SK-N-SH (cell line): ENCODE measurements around the gene MYH6. TPM values are rescaled to one million over a fixed set of nuclear protein-coding genes. Genes with fewer than 3 reads are reported as not detected.

ENCODE experiments used
- CTCF ChIA-PET: fragments of 300-600, 350-600 bp; formaldehyde crosslinking; extraction: SDS; loops from one replicate; lab custom pipeline; 2021; lab: Yijun Ruan, JAX
- POLR2A ChIA-PET: fragments of 350-600 bp; sonication (Branson Sonifier 250); formaldehyde crosslinking; extraction: SDS; loops from one replicate; lab custom pipeline; 2020; ENCODE audit warnings: antibody characterized with exemption, inconsistent platforms; lab: Yijun Ruan, JAX
- DNase-seq: peaks from one replicate; pipeline ENCODE4 v3.0.0; 2012
- H2AFZ ChIP-seq: fragments of 200-600 bp; sonication (generic); 2 replicates; pipeline ENCODE4 v1.8.1; 2016; ENCODE audit warnings: antibody characterized with exemption, mild to moderate bottlenecking, low read depth
- H3F3A ChIP-seq: fragments of 200-600 bp; sonication (generic); replicated peaks from 2 replicates; pipeline ENCODE3; 2016; ENCODE audit warnings: antibody characterized with exemption, mild to moderate bottlenecking; ENCODE audit not compliant: insufficient read depth
- H3K27ac ChIP-seq, 2 experiments: fragments of 200-500 bp in 1 of 2; fragments of 200-600 bp in 1 of 2; sonication (Bioruptor generic) in 1 of 2; sonication (generic), shearing (Covaris generic) in 1 of 2; 2 replicates each; pipeline versions ENCODE4 v1.5.1 to v1.6.1; 2014 to 2016; ENCODE audit warnings: low read depth in 2 of 2, inconsistent platforms in 1 of 2, low read length in 1 of 2, mild to moderate bottlenecking in 1 of 2, mixed read lengths in 1 of 2
- H3K27me3 ChIP-seq: fragments of 200-600 bp; sonication (generic), shearing (Covaris generic); 2 replicates; pipeline ENCODE4 v1.6.1; 2016; ENCODE audit warnings: mixed run types; ENCODE audit not compliant: insufficient read depth
- H3K36me3 ChIP-seq, 2 experiments: fragments of 200-500 bp in 1 of 2; fragments of 200-600 bp in 1 of 2; sonication (Bioruptor generic) in 1 of 2; sonication (generic) in 1 of 2; replicated peaks in 1 of 2; 2 replicates each; pipeline versions ENCODE3 to v1.5.1; 2014 to 2016; ENCODE audit warnings: low read length in 1 of 2, mild to moderate bottlenecking in 1 of 2; ENCODE audit not compliant: insufficient read depth in 2 of 2, control insufficient read depth in 1 of 2
- H3K4me1 ChIP-seq, 2 experiments: fragments of 200-500 bp in 1 of 2; fragments of 200-600 bp in 1 of 2; sonication (Bioruptor generic) in 1 of 2; sonication (generic), shearing (Covaris generic) in 1 of 2; 2 replicates each; pipeline versions ENCODE4 v1.5.1 to v1.6.1; 2014 to 2016; ENCODE audit warnings: low read depth in 1 of 2, low read length in 1 of 2, mixed run types in 1 of 2; ENCODE audit not compliant: insufficient read depth in 2 of 2, control insufficient read depth in 1 of 2
- H3K4me2 ChIP-seq: fragments of 200-600 bp; sonication (generic), shearing (Covaris generic); 2 replicates; pipeline ENCODE4 v1.6.1; 2017; ENCODE audit warnings: mixed run types
- H3K4me3 ChIP-seq, 2 experiments: fragments of 200-500 bp in 1 of 2; fragments of 200-600 bp in 1 of 2; sonication (Bioruptor generic) in 1 of 2; sonication (generic), shearing (Covaris generic) in 1 of 2; 2 replicates each; pipeline versions ENCODE4 v1.5.1 to v1.8.1; 2014 to 2016; ENCODE audit warnings: low read depth in 2 of 2, inconsistent platforms in 1 of 2, low read length in 1 of 2, mild to moderate bottlenecking in 1 of 2, mixed read lengths in 1 of 2, moderate library complexity in 1 of 2
- H3K79me2 ChIP-seq: fragments of 200-600 bp; sonication (generic); 2 replicates; pipeline ENCODE4 v1.8.1; 2017; ENCODE audit warnings: mild to moderate bottlenecking; ENCODE audit not compliant: insufficient read depth
- H3K9ac ChIP-seq: fragments of 200-600 bp; sonication (generic); 2 replicates; pipeline ENCODE4 v1.6.1; 2017; ENCODE audit warnings: mixed run types
- H3K9me2 ChIP-seq: fragments of 200-600 bp; sonication (generic); 2 replicates; pipeline ENCODE4 v1.6.1; 2017; ENCODE audit warnings: mixed run types
- H3K9me3 ChIP-seq: fragments of 200-600 bp; sonication (generic); 2 replicates; pipeline ENCODE4 v1.6.1; 2017; ENCODE audit warnings: mixed run types, mild to moderate bottlenecking, moderate library complexity
- H4K20me1 ChIP-seq: fragments of 200-600 bp; sonication (generic); 2 replicates; pipeline ENCODE4 v1.6.1; 2017; ENCODE audit warnings: mild to moderate bottlenecking, mixed run types; ENCODE audit not compliant: insufficient read depth
- CHD2 ChIP-seq: fragments of 150-350 bp; IDR thresholded peaks from 2 replicates; pipeline ENCODE4 v1.6.1; 2018; ENCODE audit warnings: low read length; ENCODE audit not compliant: partially characterized antibody
- CTCF ChIP-seq: fragments of 200-600 bp; sonication (generic); IDR thresholded peaks from 2 replicates; pipeline ENCODE4 v1.6.1; 2017; ENCODE audit warnings: antibody characterized with exemption, mild to moderate bottlenecking, moderate library complexity
- ELF1 ChIP-seq: IDR thresholded peaks from 2 replicates; pipeline ENCODE4 v1.4.0; 2012
- EP300 ChIP-seq, 2 experiments: IDR thresholded peaks; 2 replicates each; pipeline versions ENCODE4 v1.4.0 to v1.6.1; 2012; ENCODE audit warnings: borderline replicate concordance in 1 of 2, low read depth in 1 of 2, low read length in 1 of 2
- FOSL2 ChIP-seq: IDR thresholded peaks from 2 replicates; pipeline ENCODE4 v1.4.0; 2012; ENCODE audit warnings: low read depth, mild to moderate bottlenecking, moderate library complexity, borderline replicate concordance
- FOXJ3 ChIP-seq: sonication (generic); formaldehyde crosslinking; IDR thresholded peaks from 2 replicates; pipeline ENCODE4 v1.5.1; 2020; ENCODE audit warnings: mild to moderate bottlenecking, missing genetic modification reagents
- GABPA ChIP-seq: IDR thresholded peaks from 2 replicates; pipeline ENCODE4 v1.4.0; 2012; ENCODE audit warnings: low read depth, mild to moderate bottlenecking
- IRF3 ChIP-seq: fragments of 150-350 bp; IDR thresholded peaks from 2 replicates; pipeline ENCODE4 v1.6.1; 2016; ENCODE audit warnings: mild to moderate bottlenecking, low read depth, low read length
- JUND ChIP-seq: IDR thresholded peaks from 2 replicates; pipeline ENCODE4 v1.4.0; 2012
- MAX ChIP-seq: IDR thresholded peaks from 2 replicates; pipeline ENCODE4 v1.4.0; 2012; ENCODE audit warnings: low read depth
- MEF2A ChIP-seq: IDR thresholded peaks from 2 replicates; pipeline ENCODE4 v1.4.0; 2012; ENCODE audit warnings: low read depth, borderline replicate concordance
- MXI1 ChIP-seq: IDR thresholded peaks from 2 replicates; pipeline ENCODE4 v1.6.1; 2012; ENCODE audit warnings: mild to moderate bottlenecking, low read depth, low read length, improper control_type of control experiment
- NRF1 ChIP-seq: IDR thresholded peaks from 2 replicates; pipeline ENCODE4 v1.6.1; 2012; ENCODE audit warnings: low read depth, mild to moderate bottlenecking, low read length
- PBX3 ChIP-seq: IDR thresholded peaks from 2 replicates; pipeline ENCODE4; 2012
- POLR2AphosphoS5 ChIP-seq: IDR thresholded peaks from 2 replicates; pipeline ENCODE4 v1.6.1; 2012; ENCODE audit warnings: low read depth, low read length
- RCOR1 ChIP-seq: fragments of 150-350 bp; IDR thresholded peaks from 2 replicates; pipeline ENCODE4 v1.6.1; 2017; ENCODE audit warnings: antibody characterized with exemption, low read length
- RFX5 ChIP-seq: IDR thresholded peaks from 2 replicates; pipeline ENCODE4 v1.6.1; 2012; ENCODE audit warnings: mild to moderate bottlenecking, improper control_type of control experiment, low read length
- RXRA ChIP-seq: IDR thresholded peaks from 2 replicates; pipeline ENCODE4 v1.4.0; 2012; ENCODE audit warnings: low read depth, mild to moderate bottlenecking, borderline replicate concordance
- SIN3A ChIP-seq: IDR thresholded peaks from 2 replicates; pipeline ENCODE4 v1.6.1; 2012; ENCODE audit warnings: low read depth, mild to moderate bottlenecking, low read length, moderate library complexity, borderline replicate concordance
- SMC3 ChIP-seq: IDR thresholded peaks from 2 replicates; pipeline ENCODE4 v1.6.1; 2012; ENCODE audit warnings: low read depth, low read length, improper control_type of control experiment
- TAF1 ChIP-seq: IDR thresholded peaks from 2 replicates; pipeline ENCODE4 v1.6.1; 2012; ENCODE audit warnings: low read depth, mild to moderate bottlenecking, low read length, moderate library complexity, borderline replicate concordance
- USF2 ChIP-seq: fragments of 150-350 bp; IDR thresholded peaks from 2 replicates; pipeline ENCODE4 v1.6.1; 2017; ENCODE audit warnings: antibody characterized with exemption, low read length, low read depth, borderline replicate concordance
- ZBTB33 ChIP-seq: IDR thresholded peaks from 2 replicates; pipeline ENCODE4 v1.4.0; 2012; ENCODE audit warnings: low read depth, borderline replicate concordance
- WGBS: methylation state at CpG from one replicate; pipeline ENCODE4 v1.1.6; 2017; ENCODE audit warnings: low lambda C conversion rate; 5-methylcytosine and 5-hydroxymethylcytosine counted together
- polyA plus RNA-seq, 3 experiments: library from polyadenylated mRNA; depleted of rRNA; stranded (reverse); fragments of >200 nt; gene quantifications; 2 replicates each; pipeline ENCODE4 v1.2.3, GENCODE V29; 2012

Gene MYH6
- polyA plus RNA-seq, 1 of the 3 experiments (the other 2 are of a cell fraction) = not detected

- H3K4me2 ChIP-seq = peak overlapping the region; percentile 79
- no peaks in the 10 kb centered on the region for H3K9me2 ChIP-seq
- ChIA-PET CTCF (interaction anchor here (1.0 to 6.6 kb wide), 9 partner anchors 12 to 59 kb away, joined by 3 to 46 read pairs (median 4); partner anchors contain the start of genes BCL2L2 and SLC22A17), POLR2A (interaction anchor here (0.7 to 5.6 kb wide), 10 partner anchors 9 to 89 kb away, joined by 3 to 45 read pairs (median 6); partner anchors contain the start of genes PABPN1 and SLC22A17)
- peak overlapping the region in 1 of 2 experiments; percentile 92; a peak in 2 of 4 replicates for H3K27ac ChIP-seq
- no peak overlapping the region; the same call in 1 of the 2 replicates for H2AFZ ChIP-seq
- no peaks in the 10 kb centered on the region for H4K20me1 ChIP-seq
- no peaks in the 10 kb centered on the region for H3K36me3 ChIP-seq
- peaks cover under 1% of the 10 kb centered on the region; the same call in 1 of the 2 replicates for H3K27me3 ChIP-seq
- peak overlapping the region; percentile 43 to 57; a peak in 3 of 4 replicates for H3K4me3 ChIP-seq
- DNase-seq = peak; percentile 90
- peaks cover 0 to 16% of the 10 kb centered on the region in 2 experiments; a peak in 2 of 4 replicates for H3K4me1 ChIP-seq
- no peaks in the 10 kb centered on the region for H3F3A ChIP-seq
- H3K9me3 ChIP-seq = no peaks in the 10 kb centered on the region
- H3K79me2 ChIP-seq = peaks cover 6% of the 10 kb centered on the region; the same call in 1 of the 2 replicates
- peak overlapping the region; percentile 66; the same call in 1 of the 2 replicates for H3K9ac ChIP-seq
- no peak for TF ChIP-seq ELF1
- TF ChIP-seq EP300 (IDR thresholded peaks at IDR 0.05; ENCODE audit: borderline replicate concordance in 1 of 2, low read depth in 1 of 2, low read length in 1 of 2) = no peak
- no peak for TF ChIP-seq SMC3
- TF ChIP-seq RCOR1 = 0 out of 2 replicates have a peak, but pooled peaks have one; percentile 14
- no peak for TF ChIP-seq NRF1
- TF ChIP-seq TAF1 = peak; percentile 45
- no peak for TF ChIP-seq MAX
- no peak for TF ChIP-seq JUND
- TF ChIP-seq RXRA = no peak
- TF ChIP-seq MXI1 = no peak; the same call in 1 of the 2 replicates
- no peak for TF ChIP-seq CTCF
- TF ChIP-seq IRF3 = no peak
- TF ChIP-seq POLR2AphosphoS5 = peak; percentile 85
- TF ChIP-seq ZBTB33 = no peak
- TF ChIP-seq FOSL2 = no peak
- no peak for TF ChIP-seq PBX3
- TF ChIP-seq MEF2A = no peak
- TF ChIP-seq RFX5 = no peak
- TF ChIP-seq FOXJ3 (CRISPR knock-in tag) = 0 out of 2 replicates have a peak, but pooled peaks have one; percentile 16
- no peak for TF ChIP-seq GABPA
- peak; percentile 22 for TF ChIP-seq CHD2
- TF ChIP-seq SIN3A = no peak
- no peak for TF ChIP-seq USF2
- 8% methylated on average over 28 of the region's 51 CpGs for WGBS
Observed at GRCh38 chr14:23365732-23366425, 42.2 kb downstream of the MYH6 start.
